T1000 (cell line): ENCODE measurements around the gene THBS2.
"Not testable (repeated sequence)": the region's sequence is repeated elsewhere in the genome, so short reads cannot be mapped to it uniquely, and the experiment has no call there.

Experiments used
- DNase-seq: peaks from one replicate; lab custom pipeline; 2025; ENCODE audit warnings: mixed read lengths; lab: John Stamatoyannopoulos, UW

Gene THBS2

DNA sequence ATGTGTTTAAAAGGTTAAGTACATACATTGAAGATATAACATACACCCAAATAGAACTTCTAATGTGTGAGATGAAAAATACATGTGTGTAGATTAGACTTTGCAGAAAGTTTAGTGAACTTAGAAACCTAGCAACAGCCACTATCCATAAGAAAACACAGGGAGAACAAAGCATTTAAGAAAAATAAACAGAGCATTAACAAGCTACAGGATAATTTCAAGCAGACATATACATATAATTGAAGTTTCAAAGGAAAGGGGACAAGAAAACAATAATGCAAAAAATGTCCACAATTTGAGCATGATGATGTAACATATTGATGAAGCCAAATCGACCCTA, 18.2 kb upstream of the THBS2 start:
- DNase-seq: no peak

DNA sequence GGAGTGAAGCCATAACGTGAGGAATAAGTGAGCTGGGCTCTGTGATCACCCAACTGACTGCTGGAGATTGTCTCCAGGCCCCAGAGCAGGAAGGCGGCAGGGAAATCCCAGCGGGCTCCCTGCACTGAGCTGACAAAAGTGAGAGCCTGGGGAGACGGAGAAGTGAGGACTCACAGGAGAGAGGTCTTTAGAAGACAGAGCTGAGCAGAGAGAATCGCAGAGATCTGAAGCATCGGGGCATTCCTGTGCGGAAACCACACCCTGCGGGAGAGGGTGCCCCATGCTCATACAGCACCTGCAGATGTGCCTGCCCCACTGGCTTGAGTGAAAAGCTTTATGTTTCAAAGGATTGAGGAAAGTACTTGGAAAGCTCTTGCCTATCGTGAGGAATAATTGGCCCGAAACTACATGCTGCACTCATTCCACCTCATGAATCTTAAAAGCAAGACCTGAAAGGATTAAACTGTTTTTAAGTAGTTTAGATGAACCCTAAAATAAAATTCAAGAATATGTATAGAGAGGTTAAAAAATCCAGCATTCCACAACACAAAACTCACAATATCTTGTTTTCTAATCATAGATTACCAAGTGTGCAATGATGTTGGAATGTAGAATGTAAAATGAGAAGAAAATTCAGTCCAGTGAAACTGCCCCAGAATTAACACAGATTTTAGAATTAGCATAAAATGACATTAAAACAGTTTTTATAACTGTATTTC, 17.7 kb upstream of the THBS2 start:
- no peak for DNase-seq

DNA sequence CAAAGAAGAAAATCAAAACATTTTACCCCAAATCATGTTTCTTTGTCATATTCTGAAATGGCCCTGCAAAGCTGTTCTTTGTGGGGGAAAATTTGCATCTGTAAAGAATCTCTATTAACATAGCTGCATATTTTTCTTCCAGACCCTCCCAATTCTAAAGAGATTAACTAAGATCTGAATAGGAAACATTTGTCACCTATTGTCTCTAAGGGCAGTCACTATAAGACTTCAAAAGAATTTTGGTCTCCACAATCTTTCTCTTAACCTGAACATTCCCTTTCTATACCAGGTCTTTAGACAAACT, 16.4 kb upstream of the THBS2 start:
- DNase-seq: not testable (repeated sequence)

DNA sequence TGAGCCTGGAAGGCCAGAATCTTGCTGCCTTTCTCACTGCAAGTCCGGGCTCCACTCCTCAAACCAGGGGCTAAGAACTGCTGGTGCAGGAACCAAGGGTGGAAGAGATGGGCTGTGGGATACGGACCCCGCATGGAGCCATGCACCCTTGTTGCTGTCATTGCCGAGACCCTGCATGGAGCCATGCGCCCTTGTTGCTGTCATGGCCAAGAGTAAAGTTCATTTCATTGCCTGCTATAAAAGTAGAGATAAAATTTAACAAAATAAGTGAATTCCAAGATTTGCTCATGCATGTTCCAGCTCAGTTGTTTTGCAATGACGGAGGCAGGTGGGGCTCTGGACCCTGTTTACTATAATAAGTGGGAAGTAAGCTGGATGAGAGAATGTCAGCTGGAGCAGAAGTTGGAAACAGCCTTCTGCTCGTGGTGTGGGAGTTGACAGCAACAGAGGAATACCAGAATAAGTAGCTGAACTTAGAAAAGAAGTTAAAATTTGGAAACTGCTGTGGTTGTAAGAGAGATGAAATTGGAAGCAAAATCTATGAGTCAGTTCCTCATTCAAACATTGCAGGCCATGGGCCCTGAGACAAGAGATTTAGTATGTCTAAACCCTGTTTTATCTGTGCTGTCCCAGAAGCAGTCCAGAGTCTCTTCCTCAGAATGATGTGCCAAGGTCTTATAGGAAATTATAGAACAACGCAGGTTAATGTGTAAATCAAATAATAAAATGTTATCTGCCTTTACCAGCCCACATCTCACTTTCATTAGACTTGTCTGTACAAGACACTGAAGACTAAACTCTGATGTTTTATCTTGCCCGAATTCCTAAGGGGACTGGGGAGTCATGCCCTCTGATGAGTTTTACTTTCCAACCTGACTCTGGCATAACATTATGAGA, 15.8 kb upstream of the THBS2 start:
- no peak for DNase-seq

DNA sequence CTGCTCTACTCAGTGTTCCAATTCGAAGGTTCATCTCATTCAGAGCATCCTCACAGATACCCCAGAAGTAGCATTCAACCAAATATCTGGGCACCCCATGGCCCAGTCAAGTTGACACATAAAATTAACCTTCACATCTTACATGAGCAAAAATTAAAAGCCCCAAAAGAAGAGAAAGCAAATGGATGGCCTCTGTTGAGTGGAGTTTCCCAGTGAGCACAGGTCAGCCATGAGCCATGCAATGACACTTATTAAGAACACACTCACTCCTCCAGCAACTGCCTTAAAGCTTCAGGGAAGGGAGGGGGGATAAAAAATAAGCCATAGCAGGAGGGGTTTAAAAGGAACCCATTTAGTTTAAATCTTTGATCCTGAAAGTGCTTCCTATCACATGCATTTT, 14.6 kb upstream of the THBS2 start:
- no peak for DNase-seq

DNA sequence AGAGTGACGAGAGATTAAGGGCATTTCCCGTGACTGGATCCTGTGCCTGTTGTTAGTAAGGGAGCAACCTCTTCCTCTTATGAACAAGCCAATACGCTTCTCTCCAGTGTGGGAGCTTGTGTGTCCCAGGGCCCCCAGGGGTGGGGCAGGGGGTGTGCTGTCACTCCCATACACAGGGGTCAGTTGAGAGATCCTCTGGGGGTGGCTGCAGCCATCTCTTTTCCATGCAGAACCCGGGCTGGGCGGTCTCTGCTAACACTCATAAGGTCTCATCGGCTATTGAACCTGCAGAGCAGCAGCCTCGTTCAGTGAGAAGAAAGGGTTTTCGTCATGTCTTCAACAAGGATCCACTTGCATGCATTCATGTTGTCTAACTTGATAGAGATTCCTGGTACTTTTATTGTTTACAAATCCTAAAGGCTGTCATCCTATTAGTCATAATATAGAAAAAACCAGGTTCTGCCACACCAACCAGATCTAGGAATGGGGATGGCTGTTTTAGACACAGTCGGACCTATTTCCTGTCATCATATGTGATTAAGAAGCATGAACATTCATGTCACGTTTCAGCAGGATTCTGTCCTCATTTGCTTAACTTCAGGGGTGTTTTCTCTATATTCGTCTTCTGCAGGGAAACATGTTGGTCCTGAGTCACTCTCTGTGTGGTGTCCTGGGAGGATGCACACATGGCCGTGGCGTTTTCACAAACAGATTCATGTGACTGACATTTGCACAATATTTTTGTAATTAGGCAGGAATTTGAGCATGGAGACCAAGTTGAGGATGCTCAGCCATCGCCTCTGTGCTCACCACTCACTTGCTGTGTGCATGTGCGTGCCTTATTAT, 13.3 kb upstream of the THBS2 start:
- no peak for DNase-seq

DNA sequence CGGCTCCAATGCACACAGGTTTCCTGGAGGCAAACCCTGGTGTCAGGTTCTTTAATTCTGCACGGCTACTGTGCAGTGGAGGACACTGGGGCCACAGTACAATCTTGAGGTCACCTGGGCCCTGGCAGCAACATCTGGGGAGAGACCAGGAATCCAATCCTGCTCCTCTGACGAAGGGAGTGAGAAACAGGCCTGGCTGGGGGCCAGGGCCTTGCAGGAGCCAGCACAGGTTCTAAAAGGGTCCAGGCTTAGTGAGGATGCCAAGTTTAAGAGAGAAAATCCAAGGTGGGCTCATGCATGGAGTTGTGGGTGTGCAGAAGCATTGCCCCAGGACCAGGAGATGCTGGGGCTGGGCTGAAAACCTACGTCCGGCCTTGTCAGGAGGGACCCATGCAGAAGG, 12.6 kb upstream of the THBS2 start:
- DNase-seq: no peak

DNA sequence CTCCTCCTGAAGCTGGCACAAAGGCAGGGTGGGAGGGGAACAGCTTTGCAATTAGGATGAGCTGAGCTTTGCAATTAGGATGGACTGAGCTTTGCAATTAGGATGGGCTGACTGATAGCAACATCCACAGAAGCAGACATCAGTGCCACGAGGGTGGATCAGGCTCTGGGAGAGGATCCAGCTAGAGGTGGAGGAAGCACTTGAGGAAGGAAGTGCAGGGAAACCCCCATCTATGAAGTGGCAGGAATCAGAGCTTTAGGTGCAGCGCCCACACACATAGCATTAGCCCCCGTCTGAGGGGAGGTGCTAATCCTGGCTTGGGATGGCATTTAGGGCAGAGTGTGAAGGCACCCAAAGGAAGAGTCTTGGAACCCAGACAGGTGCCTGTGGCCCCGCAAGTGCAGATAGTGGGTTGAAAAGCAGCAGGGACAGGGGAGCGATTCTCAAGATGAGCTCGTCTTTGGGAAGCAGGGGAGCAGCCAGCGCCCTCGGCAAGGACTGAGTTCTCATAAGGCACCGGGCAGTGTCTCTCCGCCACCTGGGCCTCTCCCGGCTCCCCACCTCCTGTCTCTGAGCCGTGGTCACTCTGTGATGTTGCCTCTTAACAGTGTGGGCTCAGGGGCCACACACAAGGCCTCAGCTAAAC, 12.0 kb upstream of the THBS2 start:
- no peak for DNase-seq

DNA sequence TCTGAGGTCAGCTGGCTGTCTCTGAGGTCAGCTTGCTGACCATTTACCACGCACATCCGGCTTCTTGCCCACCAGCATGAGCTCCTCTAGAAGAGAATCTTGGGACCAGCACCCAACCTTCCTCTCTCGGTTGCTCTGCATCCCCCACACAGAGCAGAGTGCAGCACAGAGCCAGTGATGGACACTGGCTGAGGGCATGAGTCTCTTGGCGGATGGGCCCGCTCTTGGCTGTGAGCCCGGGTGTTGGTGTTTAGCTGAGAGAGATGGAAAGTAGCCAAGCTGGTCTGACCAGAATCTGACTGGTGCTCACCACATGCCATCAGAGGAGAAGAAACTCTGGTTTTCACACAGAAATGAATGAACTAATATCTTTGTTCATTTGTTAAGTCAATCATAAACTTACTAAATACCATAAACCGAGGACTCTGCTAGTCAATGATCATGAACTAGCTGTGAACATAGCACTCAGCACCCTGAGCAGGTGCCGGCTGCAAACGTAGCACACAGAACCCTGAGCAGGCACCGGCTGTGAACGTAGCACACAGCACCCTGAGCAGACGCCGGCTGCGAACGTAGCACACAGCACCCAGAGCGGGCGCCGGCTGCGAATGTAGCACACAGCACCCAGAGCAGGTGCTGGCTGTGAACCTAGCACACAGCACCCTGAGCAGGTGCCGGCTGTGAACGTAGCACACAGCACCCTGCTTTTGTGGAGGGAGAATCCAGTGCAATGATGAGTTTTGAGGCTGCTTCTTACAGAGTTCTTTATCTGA, 10.4 kb upstream of the THBS2 start:
- no peak for DNase-seq

DNA sequence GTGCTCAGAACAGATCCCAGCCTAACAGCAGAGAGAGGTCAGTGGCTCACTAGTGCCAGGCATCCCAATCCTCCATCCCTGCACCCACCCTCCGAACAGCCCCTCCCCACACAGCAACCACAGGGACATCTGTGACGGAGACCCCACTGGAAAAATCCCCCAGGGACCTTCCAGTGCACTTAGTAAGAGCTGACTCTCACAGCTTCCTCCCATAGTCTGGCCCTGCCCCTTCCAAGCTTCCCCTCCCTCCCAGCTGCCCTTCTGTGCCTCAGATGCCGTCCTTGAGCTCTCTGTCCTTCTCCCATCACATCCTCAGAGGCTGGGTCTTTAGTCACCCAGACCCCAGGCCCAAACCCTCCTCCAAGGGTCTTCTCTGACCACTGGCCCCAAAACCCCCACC, 9.7 kb upstream of the THBS2 start:
- no peak for DNase-seq

DNA sequence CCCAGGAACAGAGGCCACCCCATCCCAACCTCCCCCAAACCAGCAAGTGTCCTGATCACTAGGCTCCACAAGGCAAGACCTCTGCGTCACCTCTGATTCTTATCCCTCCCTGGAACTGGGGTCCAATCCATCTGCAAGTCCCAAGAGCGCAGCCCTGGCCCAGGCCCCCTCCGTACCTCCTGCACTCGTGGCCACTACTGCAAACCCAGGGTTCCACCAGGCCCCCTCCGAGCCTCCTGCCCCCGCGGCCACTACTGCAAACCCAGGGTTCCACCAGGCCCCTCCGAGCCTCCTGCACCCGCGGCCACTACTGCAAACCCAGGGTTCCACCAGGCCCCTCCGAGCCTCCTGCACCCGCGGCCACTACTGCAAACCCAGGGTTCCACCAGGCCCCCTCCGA, 9.0 kb upstream of the THBS2 start:
- not testable (repeated sequence) for DNase-seq

DNA sequence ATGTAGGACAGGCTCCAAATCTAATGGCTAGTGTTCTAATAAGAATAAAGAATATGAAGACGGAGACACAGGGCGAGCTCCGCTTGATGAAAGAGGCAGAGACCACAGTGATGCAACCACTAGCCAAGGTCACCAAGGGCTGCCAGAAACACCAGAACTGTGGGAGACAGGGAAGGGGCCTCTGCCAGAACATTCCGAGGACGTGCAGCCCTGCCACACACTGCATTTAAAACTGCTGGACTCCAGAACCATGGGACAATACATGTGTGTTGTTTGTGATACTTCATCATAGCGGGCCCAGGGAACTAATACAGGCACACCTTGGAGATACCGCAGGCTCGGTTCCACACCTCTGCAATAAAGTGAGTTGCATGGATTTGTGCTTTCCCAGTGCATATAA, 2.9 kb upstream of the THBS2 start:
- no peak for DNase-seq

DNA sequence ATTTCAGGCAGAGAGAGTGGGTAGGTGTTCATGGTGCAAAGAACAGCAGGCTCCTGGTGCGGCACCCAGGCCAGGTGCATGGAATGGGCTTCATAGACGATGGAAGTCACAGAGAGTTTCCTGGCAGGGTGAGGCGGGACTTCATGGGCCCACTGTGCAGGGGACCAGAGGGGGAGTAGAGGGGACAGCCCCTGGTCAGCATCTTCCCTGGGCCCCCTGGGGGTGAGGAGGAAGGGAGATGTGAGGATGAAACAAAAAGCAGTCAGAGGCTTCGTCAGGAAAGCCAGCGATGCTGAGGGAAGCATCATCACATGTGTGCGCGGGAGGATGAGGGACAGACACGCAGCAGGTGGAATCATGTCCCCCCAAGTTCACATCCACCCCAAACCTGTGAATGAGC, 2.4 kb upstream of the THBS2 start:
- DNase-seq: no peak

DNA sequence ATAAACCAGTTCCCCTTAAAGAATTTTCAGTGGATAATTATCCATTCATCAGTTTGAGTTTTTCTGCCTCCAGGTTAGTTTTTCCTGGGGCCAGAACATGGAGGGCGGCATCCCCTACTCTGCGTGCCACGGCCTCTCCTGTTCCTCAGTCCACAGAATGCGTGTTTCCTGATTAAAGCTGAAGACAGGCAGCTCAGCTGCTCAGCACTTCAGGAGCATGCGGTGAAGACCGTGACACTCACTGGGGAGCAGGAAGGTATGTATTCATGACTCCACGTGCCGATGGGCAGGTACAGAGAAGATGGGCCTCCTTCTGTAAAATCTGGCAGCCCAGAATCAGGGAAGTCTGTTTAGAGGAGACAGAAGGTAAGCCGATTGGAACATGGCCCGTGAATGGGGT, 2.0 kb upstream of the THBS2 start:
- no peak for DNase-seq

DNA sequence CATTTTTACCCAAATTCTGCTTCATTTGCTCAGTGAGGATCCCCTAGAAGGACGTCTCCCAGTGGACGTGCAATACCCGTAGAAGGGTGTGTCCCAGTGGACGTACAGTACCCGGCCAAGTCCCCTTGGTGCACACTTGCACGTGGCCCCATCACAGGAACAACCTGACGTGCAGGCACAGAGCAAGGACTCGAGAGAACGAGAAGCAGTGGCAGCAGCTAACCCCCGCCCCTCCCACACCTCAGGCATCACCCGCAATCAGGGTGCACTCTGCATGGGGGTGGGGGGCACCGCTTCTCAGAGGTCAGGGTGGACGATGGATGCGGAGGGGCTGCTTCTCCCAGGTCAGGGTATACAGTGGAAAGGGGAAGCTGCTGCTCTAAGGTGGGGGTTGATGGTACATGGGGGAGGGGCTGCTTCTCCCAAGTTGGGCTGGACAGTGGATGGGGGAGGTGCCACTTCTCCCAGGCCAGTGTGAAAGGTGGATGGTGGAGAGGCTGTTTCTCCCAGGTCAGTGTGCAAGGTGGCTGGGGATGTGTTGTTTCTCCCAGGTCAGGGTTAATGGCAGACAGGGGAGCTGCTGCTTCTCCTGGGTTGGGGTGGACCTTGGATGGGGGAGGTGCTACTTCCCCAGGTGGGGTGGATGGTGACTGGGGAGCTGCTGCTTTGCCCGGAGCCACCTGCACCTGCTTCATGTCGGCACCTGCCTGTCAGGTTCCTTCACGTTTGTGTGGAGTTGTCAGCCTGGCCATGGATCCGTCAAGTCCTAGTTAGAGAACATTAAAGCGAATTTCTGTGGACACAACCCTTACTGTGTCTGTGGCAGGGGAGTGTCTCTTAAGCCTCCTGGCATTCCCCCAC, 1.0 kb upstream of the THBS2 start:
- no peak for DNase-seq

DNA sequence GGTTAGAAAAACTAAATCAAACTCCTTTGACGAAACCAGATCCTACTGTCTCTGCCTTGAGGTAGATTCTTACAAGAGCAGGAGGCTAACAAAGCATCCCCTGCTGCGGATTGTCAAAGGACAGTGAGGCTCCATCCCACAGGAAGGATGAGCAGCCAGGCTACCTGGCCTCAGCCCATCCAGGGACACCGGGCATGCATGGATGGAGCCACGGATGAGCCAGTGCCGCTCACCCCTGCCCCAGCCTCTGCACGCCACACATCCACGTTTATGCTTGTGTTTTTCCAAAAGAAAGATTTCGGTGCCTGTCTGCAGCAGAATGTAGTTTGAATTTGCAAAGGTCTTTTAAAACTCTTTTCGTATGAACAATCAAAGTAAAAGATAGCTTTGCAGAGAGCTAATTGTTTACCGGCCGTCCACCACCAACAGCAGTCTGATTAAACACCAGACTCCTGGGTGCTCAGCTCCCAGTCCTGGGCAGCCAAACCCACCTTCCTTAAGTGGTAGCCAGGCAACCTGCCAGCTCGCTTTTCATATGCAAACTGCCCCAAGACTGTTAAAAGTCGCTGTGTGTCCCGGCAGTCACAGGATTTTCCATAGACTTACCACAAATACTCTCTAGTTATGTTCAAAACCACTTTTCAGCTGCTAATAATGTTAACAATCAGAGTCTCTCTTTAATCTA, 999 bp downstream of the THBS2 start:
- no peak for DNase-seq

DNA sequence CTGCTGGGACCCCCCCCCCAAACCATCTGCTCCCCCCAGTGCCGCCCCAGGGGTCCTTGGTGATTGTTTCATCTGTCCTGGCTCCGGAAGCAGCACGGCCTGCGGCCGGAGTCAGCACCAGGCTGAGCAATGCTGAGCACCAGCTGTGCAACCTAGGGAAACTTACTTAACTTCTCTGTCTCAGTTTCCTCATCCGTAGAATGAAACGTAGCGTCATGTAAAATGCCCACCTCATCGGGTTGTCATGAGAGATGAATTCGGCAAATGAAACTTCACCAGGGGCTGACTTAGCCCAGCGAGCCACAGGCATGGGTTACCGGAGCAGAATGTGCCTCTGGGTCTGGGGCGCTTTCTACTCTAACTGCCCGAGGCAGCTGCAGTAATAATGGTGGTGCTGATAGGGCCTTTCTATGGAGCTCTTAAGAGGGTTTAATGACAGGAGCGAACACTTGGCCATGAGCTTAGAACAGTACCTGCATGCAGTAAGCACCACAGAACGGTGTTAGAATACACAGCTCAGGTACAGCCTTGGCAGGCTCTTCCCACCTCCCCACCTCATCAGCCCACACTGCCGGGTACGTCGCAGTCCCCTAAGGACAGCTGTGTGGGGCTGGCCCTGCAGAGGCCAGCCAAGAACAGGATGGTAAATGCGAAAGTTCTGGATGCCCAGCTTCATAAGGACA, 1.7 kb downstream of the THBS2 start:
- no peak for DNase-seq

DNA sequence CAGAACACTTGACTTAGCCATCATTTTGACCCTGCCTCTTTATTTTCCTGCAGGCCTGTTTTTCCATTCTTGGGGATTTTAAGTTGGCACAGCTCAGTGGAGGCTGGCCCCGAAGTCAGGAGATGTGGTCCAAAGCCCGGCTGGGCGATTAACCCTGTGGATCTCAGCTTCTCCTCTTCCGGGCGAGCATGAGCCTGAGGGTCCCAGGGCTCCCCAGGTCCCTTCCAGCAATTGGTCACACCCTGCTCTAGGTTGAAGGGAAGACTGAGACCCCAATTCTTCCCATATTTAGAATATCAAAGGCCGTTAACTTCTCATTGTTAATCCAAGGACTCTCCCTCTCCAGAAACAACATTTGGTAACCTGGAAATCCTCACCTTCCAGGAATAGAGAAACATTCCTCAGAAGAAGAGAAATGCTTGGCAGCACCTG, 2.3 kb downstream of the THBS2 start:
- no peak for DNase-seq

DNA sequence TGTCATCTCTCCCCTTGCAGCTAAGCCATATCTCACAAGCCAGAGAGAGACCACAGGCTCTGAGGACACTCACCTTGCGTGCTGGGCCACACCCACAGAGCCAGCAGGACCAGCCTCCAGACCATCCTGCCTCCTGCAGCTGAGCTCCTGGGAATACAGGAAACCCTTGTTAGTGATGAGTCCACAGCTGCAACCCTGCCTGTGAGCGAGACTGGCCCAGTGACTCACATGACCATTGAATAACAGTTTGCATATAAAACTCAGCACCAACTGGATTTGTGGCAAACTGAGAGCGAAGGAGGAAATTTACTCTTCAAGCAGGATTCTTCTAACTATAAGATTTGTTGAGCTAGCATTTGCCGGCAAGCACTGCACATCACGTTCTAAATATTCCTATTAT, 3.0 kb downstream of the THBS2 start:
- DNase-seq: peak; percentile 48
